Measurements from ENCODE around the gene HIVEP2. TPM values are rescaled to one million over a fixed set of nuclear protein-coding genes. Genes with fewer than 3 reads are reported as not detected.

HIVEP2 gene
- polyA plus RNA-seq, 3 donors, result 10.9 to 13.4 (median 12.6) TPM

DNA sequence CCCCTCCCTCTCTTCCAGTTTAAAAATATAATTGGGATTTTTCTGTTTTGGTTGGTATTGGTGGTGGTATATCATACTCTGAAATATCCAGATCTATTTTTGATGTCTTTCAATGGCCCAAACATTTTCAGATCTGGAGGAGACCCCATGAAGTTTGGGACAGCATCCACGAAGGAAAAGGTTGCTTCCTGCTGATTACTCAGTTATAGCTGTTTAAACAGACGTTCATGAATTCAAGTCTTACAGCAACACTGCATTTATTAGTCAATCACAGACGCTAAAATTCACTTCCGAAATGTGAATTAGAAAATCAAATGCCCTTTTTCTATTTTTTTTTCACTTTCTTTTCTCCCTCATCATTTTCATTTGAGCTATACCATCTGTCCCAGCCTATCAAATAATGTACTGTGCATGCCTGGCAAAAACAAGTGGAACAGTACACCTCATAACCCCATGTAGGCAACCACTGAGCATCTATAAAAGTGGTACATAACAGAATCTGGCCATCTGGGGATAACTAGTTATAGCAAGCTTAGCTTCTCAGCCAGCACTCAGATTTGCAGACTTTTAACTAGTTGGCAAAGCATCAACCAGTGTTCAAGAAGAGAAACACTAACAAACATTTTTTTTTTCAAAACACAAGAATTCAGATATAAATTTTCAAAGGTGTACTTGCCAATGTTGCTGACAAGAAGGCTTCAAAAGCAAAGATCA lies 124.5 kb downstream of the HIVEP2 start:
- DNase-seq, result no peak

DNA sequence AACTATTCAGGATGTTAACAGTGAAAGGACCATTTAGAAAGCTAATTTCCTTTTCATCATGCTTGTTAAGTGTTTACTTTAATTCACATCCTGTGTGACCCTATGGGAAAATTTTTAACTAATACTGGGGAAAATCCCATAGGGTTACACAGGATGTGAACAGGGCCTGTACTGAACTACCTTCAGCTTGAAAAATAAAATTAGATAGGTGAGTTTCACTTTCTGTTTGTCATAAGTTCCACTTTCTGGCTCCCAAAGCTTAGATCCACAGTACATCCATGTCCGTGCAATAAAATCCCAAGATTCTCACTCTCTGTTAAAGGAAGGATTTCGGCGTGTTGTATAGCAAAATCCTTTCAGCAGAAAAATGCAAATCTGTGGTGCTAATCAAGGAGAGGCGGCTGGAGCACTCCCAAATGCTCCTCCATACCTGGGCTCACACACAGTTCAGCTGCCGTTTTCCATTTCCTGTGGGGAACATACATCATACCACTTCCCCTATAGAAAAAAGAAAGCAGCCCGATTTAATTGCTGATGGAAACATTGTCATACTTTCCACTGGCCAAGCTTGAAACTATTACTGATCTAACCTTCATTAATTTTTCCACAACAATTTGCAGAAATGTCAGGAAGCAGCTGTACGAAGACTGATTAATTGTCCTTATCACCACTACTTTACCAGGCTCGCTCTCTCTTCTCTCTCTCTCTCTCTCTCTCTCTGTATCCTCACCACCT lies 125.2 kb downstream of the HIVEP2 start:
- peak; percentile 27 for DNase-seq

DNA sequence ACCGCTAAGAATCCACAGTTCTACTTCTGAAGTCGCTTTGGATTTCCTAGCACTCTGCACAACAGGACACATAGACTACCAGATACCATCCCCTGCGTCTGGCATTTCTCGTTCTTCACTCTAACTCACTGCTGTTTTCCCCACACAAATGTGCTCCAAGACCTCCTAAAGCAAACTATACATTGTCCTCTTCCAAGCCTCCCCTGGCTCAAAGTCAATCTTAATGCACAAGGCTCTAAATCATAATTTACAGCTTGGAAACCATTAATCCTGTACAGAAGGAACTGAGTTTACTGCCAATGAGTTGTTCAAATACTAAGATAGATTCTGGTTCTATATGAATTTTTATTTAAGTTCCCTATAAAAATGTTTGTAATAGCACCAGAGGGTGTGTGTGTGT lies 128.5 kb downstream of the HIVEP2 start:
- no peak for DNase-seq

DNA sequence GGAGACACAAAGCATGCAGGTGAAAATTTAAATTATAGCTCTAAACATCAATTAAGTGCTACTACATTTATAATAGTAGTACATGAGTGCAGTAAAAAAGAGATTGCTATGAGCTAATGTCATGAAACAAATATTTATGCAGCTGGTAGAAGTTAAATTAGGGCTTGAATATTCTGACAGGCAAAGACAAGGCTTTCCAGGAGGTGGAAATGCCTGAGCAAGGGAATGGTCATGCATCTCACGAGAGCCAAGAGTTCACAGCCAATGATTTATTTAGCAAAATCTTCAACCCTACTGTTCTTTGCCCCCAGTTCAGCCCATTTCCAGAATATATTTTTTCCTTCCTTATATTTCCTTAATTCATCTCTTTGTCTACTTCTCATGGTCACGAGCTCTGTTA lies 128.9 kb downstream of the HIVEP2 start:
- peak; percentile 38 for DNase-seq

DNA sequence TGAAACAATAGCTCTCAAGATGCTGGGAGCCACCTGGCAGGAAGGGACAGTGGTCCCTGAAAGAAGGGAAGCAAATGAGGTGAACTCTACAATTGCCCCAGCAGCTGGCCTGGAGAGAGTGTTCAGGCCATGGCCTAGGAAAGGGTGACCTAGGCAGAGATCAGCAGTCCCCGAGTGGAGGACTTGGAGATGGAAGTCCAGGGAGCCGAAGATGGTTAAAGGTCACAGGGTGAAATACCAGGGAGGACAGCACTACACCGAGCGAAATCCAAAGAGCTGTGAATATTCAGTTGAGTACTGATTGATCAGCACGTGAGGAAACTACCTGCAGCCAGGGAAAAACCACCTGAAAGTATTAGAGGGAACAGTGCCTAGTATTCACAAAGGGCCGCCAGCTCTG lies 133.1 kb downstream of the HIVEP2 start:
- no peak for DNase-seq

DNA sequence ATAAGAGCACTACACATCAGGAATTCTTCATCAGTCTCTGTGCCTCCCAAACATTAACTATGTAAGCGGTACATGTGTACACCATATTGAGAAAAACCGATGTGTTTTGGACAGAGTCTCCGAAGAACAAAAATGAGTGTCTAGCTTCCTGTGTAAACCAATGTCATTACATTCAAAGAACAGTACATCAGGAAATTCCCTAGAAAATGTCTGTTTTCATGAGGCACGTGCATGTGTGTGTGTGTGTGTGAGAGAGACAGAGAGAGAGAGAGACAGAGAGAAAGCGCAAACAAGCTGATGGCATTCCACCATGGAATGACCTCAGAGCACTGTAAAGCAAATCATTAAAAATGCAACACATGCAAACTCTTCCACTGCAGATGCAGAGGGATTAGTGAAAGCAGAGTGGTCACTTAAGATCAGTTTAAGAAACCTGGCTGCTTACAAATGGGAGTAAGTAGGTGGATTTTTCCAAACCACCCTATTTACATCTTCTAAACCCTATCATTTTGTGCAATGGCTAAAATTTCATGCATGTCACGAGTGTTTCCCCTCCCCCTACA lies 133.9 kb downstream of the HIVEP2 start:
- no peak for DNase-seq

DNA sequence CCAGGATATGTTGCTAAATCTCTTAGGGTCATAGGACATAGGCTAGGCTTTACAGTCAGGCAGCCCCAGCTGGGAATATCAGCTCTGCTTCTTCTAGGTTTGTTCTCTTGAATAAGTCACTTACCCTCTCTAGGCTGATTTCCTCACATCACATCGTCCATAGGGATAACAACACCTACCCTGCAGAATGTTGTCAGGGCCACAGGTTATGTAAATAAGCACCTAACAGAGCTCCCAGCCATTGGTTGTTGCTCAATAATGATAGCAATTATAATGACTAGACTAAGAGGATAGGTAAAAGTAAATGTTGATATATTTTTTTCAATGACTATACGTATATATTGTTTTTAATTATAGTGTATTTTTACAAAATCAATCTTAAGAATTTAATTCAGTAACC lies 135.0 kb downstream of the HIVEP2 start:
- no peak for DNase-seq

DNA sequence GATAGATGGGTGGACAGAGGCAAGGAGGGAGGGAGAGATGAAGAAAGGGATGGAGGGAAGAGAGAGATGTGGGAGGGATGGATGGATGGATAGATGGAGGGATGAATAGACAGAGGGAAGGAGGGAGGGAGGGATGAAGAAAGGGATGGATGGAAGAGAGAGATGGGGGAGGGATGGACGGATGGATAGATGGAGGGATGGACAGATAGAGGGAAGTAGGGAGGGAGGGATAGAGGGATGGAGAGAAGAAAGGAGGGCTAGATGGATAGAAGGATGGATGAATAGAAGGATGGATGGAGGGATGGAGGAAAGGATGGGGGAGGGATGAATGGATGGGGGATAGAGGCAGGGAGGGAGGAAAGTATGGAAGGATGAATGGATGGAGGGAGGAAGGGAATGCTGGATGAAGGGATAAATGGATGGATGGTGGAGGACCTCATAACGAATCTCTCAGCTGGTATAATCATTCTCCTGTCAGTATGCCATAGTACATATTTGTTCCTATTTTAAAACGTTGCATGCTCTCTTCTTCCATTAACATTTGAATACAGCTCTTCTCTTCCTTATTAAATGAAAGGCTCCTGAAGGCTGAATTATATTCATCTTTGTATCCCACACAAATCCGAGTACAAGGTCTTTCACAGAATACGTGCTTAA lies 136.4 kb downstream of the HIVEP2 start:
- DNase-seq, result no peak

DNA sequence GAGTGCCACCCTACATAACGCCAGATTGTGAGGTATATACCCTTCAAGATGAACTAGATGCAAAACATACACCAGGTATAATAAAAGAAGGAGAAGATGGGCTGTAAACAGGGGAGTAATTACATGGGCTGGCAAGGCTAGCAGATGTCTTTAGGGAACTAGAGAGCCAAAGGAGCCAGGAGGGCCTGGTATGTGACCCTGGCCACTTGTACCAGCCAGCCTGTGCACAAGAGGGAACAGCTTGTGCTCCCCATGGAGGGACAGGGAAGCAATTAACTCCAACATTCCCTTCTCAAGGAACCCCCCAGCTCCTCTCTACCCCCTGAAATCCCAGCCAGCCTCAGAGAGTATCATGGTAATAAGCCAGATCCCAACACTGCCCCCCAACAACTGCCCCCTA lies 139.9 kb downstream of the HIVEP2 start:
- DNase-seq, result no peak

DNA sequence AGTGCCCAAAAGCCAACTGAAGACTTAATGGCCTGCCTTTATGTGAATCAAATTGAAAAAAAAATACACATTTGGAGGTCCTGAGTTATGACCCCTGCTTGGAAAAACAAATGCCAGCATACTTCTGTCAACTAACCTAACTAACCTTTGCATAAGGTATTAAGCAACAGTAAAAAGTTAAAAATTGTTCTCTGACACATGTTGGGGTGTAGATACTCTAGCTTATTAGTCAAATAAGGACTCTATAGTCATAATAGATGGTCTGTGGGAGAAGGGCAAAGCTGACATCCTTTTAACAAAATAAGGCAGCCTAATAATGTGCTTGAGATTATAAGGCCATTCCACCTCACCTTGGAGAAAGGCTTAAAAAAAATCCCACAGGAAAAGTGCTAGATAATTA lies 140.5 kb downstream of the HIVEP2 start:
- no peak for DNase-seq

DNA sequence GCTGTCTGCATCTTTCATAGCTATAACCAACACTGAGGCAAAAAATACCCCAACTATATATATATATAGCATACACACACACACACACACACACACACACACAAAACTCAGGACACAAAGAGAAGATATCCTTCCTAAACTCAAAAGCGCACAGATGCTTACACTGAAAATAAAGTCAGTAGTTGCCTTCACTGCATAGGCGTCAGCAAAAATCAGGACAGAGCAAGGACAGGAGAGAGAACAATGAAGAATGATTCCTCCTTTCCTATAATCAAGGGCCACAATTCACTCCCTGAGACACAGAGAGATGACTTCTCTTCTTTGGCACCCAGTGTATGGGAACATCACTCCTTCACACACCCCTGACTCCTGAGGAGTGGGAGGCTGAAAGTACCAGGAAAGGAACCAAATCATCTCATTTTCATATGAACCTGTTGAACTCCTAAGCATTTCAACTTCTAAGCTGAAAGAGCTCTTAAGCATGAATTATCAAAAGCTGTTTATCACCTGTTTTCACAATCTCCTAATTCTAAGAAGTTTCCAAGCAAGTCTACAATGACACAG lies 141.4 kb downstream of the HIVEP2 start:
- no peak for DNase-seq

DNA sequence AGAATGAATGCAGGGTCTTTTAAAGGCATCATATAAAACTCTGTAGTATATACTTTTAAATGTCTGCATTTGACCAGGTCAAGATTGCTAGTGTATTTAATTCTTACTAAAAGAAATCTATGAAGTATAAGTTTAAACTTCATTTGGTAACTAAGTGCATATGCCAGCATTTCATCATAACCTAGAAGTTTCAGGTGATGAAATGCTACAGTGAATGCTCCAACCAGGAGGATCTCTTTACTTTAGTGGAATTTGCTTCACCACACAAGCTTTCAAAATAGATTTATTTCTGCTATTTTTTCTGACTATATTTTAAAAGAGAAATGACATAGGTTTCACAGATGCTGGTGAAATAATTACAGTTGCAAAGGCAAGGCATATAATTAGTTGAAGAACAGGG lies 141.9 kb downstream of the HIVEP2 start:
- no peak for DNase-seq

DNA sequence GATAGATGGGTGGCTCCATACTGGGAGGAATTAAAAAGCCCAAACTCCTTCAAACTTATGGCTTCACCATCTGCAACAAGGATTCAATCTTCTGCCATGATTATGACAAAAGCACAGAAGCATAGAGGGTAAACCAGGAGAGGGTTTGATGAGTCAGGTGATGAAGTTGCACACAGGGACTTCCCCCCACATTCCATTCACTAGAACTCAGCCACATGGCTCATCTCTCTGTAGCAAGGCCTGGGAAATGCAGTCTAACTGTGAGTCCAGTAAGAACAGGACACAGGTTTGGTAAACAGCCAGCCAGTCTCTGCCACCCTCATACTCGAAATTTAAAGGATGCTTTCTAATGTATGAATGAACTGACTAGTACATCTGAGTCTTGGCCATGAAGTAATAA lies 142.9 kb downstream of the HIVEP2 start:
- DNase-seq, result no peak

DNA sequence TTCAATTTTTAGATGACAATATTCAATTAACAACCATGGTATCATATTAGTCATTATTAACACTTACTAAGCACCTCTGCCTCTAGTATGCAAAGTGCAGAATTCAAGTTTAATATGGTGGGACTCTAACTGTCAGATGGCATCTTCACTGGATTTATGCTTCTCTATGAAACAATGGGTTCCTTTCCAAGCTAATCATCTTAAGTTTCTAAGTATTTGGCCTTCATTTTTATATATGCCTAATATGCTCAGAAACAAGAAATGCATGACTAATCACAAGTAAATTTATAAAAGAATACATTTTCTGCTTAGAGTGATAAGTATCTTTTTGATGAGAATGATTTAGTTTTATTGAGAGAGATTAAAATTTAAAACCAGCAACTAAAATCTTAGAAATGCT lies 144.7 kb downstream of the HIVEP2 start:
- no peak for DNase-seq

DNA sequence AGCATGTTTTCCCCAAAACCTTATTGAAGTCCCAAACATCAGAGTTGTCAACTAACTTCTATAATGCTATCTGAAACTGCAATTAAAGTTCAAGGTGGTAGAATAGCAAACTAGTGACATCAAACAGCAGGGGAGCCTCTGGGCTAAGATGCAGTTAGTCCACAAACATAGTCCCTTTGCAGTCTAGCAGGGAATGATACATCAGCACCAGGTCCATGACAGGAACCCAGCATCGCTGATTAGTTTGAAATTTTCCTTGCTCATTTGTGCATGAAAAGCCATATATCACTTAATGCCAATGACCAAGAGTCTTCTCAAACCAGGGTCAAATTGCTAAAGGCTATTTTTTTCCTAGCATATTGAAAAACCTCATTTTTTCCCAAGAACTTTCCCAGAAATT lies 145.3 kb downstream of the HIVEP2 start:
- no peak for DNase-seq

DNA sequence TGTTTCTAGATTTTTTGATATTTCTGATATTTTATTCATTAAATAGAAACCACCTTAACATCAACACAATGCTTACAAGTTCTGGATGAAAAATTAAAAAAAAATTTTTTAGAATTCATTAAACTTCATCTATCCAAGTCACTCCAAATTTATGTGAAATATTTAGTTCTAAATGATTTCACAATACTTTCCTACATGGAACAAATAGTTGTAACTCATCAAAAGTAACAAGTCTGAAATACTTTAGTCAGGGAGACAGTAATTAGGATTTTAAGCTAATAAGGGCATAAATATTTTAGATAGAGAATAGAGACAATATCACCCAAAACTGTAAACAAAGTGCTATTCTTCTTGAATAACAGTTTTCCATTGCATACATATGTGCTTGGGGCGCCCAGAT lies 147.8 kb downstream of the HIVEP2 start:
- no peak for DNase-seq

DNA sequence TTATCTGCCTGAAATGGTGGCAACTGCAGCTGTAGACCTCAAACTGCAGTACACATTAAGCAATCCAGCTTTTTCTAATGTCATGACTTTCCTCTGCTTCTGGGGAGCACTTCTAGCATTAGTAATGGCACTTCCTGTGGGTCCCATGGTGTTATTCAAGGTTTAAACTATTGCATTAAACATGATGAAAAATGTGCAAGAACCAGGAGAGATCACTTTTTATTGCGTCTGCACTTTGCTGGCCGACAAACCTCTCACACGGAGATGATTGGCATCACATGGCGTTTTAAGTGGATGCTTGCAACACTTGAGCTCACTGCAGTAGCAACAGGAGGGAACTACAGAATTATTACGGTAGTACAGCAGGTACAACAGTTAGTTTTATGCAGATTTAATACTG lies 148.4 kb downstream of the HIVEP2 start:
- DNase-seq, result no peak

DNA sequence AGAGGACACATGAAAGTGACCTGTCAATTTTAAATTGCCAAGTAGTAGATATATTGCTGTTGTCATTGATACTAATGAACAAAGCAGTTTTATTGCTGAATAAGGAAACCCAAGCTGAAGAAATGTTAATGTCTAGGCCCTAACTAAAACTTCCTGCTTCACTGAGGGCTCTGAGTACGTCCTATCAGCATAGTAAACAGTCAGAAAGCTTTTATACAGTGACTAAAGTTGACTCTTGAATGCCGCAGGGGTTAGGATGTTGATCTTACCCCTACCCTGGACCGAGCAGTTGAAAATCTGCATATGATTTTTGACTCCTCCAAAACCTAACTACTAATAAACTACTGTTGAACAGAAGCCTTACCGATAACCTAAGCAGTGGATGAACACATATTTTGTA lies 149.0 kb downstream of the HIVEP2 start:
- no peak for DNase-seq

DNA sequence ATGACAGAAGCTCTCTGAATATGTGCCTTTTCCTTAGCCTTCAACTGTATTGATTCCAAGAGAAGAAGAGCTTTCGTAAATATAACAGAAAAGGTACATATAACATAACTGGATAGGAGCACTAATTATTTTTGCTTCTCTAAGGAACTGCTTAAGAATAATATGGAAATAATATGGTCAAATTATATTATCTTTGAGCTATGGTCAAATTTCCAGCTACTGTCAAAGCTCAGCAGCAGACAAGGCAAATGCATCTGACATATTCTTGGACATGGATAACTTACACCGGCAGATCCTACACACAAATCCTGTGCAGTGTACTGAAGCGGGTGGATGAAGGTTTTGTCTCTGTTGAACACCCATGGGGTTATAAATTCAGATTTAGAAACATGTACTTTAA lies 150.6 kb downstream of the HIVEP2 start:
- no peak for DNase-seq

DNA sequence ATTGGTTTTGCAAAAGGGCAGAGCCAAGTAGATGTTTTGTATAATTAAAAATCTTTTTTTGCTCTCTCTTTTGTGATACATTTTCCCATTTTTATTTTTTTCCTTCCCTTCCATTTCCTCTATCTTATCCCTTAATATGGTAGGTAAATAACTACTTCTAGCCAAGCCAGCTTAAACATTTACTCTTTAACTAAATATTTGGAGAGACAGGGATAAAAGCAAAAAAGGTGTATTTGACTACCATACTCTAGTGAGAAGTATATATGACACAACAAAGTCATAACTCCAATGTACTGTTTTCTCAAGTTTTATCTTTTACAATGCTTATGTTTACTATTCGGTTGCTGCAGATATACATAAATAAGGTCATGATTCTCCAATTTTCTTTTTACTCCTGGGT lies 154.7 kb downstream of the HIVEP2 start:
- no peak for DNase-seq

DNA sequence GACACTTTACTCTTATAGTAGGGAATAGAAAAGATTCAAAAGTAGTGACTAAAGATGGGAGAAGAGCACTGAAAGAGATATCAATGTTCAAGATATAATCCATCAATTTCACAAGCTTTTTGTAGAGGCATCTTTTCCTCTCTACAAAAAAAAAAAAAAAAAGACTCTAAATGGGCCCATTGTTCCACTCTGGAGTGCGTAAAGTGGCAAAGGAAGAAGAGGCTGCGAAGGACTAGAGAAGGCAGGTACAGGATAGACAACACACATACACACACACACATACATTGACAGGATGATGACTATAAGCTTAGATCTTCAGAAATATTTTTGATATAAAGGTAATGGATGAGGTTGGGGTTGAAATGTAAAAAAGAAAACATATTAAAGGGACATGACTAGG lies 157.6 kb downstream of the HIVEP2 start:
- no peak for DNase-seq

DNA sequence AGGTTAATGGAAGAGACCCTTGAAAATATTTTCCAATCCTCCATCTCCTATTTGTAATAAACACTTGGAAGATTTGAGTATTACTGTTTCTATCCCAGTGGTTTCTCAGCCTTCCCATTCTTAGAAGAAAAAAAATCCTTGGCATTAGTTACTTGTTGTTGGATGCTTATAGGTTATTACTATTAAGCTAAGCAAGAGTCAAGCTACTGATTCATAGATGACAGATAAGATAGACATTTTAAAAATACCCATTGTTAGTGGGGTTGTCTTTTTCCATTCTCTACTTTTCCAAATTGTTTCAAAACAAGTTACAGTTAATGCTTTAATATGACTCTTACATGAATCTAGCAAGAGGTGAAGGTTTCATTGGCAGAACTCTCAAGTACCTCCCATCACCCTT lies 158.5 kb downstream of the HIVEP2 start:
- DNase-seq, result no peak

DNA sequence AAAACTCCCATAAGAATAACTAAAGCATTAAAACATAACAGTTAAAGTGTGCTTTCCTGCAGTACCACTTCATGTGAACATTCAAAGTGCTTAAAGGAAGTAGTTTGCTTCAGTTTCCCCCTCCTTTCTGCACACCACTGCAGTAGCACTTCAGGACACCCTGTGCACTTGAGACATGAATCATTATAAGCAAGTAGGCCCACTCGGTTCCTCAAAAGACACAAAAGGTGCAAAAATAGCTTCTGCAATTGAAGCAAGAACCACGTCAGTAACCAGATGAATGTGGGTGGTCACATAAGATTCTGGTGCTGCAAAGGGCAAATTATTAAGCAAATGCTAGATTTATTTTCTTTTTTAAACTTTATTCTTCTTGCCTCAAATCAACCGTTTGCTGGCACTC lies 160.6 kb downstream of the HIVEP2 start:
- DNase-seq, result no peak

All from renal pelvis (tissue), 4 donors.